GM12865 (cell line): ENCODE measurements around the gene CCNL1.

Experiments used
- DNase-seq: peaks from one replicate; pipeline ENCODE4 v3.0.0; 2010; ENCODE audit warnings: low read depth
- H3K4me3 ChIP-seq: 2 replicates; pipeline ENCODE4 v1.5.1; 2011; ENCODE audit warnings: mild to moderate bottlenecking, low read depth, low read length, control low read depth
- TF ChIP-seq, protein P1 (sequence below): IDR thresholded peaks from 2 replicates; pipeline ENCODE4 v1.5.1; 2011; ENCODE audit warnings: low read length, control low read depth, low read depth, inconsistent platforms; ENCODE audit not compliant: insufficient read depth; ENCODE audit errors: missing control alignments

Gene CCNL1

DNA sequence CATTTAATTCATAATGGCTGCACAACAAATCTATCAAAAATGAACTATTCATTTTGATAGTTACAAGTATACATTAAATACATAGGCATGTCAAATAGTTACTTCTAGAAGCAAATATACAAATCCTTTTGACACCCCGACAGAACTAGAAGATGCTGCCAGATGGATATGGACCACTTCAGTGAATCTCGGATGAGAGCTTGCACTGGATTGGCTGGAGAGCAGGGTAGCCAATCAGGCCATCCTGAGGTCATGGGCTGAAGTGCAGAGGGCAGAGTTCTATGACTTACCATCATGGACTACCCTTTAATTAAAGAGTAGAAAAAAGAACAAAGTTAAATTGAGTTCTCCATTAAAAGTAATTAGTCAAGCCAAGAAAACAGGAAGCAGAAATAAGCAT lies 8.3 kb downstream of the CCNL1 start:
- TF ChIP-seq, protein P1, sequence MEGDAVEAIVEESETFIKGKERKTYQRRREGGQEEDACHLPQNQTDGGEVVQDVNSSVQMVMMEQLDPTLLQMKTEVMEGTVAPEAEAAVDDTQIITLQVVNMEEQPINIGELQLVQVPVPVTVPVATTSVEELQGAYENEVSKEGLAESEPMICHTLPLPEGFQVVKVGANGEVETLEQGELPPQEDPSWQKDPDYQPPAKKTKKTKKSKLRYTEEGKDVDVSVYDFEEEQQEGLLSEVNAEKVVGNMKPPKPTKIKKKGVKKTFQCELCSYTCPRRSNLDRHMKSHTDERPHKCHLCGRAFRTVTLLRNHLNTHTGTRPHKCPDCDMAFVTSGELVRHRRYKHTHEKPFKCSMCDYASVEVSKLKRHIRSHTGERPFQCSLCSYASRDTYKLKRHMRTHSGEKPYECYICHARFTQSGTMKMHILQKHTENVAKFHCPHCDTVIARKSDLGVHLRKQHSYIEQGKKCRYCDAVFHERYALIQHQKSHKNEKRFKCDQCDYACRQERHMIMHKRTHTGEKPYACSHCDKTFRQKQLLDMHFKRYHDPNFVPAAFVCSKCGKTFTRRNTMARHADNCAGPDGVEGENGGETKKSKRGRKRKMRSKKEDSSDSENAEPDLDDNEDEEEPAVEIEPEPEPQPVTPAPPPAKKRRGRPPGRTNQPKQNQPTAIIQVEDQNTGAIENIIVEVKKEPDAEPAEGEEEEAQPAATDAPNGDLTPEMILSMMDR, result no peak
- DNase-seq, result no peak
- no peak overlapping the region for H3K4me3 ChIP-seq

DNA sequence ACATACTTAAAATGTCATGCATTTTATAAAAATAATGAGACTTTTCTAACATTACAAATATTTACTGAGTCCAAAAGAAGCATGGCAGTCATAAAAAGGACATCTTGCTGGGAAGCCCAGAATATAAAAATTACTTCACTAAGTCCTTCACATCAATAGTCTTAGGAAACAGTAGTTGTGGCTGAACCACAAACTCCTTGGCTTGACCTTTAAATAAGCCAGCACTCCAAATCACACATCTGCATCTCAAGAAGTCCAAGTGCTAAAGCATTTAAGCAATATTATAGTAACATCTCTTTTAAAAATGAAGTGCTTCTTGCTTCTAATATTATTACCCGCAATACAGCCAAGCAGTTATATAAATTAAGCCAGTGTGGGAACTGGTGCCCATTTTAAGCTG lies 8.8 kb downstream of the CCNL1 start:
- no peak overlapping the region for H3K4me3 ChIP-seq
- no peak for DNase-seq
- TF ChIP-seq, protein P1, result no peak

DNA sequence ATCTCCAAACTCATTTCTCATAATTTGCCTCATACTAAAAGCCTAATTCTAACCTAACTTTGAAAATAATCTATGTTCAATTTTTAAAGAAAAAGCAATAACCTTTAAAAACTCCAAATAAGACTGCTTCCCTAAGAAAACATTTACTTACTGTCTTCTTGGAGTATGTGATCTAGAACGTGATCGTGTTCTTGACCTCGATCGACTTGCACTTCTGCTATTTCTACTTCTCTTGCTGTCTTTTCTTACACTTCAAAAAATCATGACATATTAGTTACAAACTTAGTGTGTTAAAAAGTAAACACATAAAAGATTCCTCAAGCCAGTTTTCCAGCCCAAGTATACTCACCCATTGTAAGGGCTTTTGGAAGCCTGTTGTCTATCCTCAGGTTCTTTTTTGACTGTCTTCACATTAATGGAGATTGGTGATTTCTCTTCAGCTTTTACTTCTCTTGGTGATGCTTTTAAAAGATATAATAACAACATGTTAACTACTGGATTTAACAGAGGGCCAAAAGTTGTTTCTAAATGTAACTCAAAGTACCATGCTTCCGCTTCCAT lies 10.7 kb downstream of the CCNL1 start:
- no peak overlapping the region for H3K4me3 ChIP-seq
- no peak for DNase-seq
- TF ChIP-seq, protein P1, result no peak

DNA sequence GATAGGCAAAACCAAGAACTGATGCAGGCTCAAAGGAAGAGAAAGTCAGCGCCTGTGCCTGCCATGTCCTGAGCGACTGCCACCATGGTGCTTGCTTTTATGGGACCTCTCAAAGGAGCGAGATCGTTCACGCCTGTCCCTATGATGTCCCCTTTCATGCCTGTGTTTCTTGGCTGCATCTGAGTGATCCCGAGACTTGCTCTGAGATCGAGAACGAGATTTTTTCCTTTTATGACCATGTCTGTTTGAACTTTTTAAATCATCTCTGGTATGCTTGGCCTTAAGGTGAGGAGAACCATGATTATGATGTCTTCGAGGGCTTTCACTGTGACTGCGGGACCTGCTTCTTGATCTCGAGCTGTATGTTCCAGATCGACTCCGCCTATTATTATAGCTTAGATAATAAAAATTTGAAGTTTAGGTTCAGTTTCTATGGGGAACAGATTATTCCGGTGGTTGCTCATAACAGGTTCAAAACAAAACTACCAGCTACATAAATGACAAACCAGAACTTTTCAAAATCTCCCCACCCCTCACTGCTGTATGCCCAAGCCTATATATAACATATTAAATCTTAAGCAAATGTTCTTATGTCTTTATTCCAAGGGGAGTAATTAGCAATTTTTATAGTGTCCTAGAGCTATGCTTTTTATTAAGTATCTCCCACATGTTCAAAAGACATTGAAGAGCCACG lies 11.6 kb downstream of the CCNL1 start:
- DNase-seq, result peak; percentile 44
- H3K4me3 ChIP-seq, result no peak overlapping the region
- TF ChIP-seq, protein P1, result no peak

DNA sequence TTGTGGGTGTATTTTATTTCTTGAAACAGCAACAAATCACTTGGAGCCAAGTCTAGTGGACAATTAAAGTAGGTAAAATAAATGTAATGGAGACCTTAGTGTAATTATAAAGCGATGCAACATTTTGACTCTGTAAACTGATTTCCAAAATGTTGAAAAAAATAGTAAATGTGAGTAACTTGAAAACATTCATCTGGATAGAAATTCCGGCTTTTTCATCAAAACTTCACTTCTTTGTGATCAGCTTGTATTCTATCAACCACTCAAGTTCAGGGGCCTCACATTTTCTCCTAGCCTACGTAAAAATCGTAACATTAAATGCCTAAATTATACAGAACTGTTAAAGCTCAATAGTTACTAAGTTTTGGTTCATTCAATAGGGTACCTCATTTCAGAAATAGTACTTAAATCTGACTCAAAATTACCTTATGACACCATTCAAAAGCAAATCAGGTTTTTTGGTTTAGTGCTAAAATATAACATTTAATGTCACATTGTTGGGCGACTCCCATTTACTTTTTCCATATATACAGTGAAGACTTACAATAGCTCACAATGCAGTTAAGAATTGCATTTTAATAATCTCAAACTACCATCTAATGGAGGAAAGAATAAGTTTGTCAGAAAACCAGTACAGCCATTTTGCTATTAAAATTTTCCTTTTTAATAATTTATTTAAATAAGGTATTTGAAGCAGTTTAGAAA lies 12.7 kb downstream of the CCNL1 start:
- DNase-seq, result no peak
- TF ChIP-seq, protein P1, result no peak
- no peak overlapping the region for H3K4me3 ChIP-seq

DNA sequence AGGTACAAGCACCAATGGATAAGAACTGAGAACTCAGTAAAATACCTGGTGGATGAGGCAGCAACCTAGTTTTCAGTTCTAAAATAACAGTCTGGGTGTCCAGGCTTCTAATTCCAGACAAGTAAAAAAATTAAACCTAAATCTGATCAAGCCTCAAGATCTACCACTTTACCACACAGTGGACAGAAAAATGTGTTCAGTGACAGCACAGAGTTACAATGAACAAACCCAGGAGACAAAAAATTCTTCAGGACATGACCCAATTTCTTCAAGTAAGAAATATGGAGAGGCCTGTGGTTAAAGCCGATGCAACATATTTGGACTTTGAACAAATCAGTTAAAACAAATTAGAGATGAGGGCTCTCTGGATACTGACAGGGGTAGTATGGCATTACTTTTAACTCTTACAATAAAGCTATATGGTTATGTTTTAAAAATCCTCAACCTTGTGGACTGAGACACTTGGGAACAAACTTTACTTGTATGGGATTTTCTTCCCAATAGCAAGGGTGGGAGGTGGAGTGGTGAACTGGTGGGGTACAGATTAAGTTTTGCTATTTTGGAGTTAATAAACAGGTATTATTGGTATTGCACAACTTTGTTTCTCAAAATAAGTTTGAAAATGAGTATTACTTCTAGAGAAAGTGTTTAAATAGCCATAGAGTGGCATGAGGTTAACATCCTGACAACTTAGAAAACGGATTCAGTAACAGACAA lies 14.2 kb downstream of the CCNL1 start:
- TF ChIP-seq, protein P1, result no peak
- DNase-seq, result no peak

More for the DNA sequence above, 14.2 kb downstream of the CCNL1 start:
- H3K4me3 ChIP-seq, result no peak overlapping the region
